SH-SY5Y (cell line): ENCODE data around the gene ARVCF.

ENCODE experiments used
- GATA2 ChIP-seq: IDR thresholded peaks from 2 replicates; pipeline ENCODE4 v1.6.1; 2011; ENCODE audit warnings: mild to moderate bottlenecking, low read depth, low read length
- GATA3 ChIP-seq: IDR thresholded peaks from 2 replicates; pipeline ENCODE4 v1.6.1; 2011; ENCODE audit warnings: low read depth, mild to moderate bottlenecking, low read length, moderate library complexity

Gene ARVCF

GRCh38 chr22:20016734-20017621 is at the start of gene ARVCF:
ARVCF (minus strand) TSS chr22:20016823; CDS start chr22:19990794, 26,029 bp downstream.
- TF ChIP-seq GATA3: no peak
- no peak for TF ChIP-seq GATA2

DNA sequence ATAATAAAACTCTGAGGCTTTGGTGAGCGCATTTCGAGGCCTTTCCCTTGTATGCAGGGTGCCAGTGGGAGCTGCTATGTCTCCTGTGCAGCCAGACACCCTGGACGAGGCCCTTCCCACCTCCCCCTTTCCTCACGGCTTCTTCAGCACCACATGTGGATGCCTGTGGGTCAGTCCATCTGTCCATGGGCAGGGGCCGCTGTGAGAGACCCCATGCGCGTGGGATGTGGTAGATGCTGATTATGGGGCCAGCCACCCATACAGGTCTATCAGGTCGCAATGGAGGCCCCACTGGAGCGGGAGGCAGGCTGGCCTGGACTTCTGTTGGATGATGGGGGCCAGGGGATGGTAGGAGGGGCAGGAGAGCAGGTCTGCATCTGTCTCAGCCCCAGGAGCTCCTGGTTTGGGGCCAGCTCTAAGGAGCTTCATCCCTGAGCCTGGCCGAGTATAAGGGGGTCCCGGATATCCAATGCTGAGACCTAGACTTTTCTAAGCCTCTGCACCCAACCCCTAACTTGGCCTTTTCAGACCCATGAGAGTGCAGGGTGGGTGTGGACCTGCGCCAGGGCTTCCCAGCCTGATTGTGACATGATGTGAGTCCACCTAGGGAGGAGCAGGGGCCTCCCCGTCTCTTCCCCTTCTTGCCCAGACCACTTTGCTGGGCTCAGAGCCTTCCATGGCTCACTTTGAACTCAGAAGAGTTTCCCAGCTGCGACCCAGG is 49.4 kb upstream of the ARVCF start:
- no peak for TF ChIP-seq GATA2
- no peak for TF ChIP-seq GATA3

GRCh38 chr22:20064545-20065262 is 48.1 kb upstream of the ARVCF start:
- TF ChIP-seq GATA3: no peak
- TF ChIP-seq GATA2: no peak

- TF ChIP-seq GATA2: no peak
- no peak for TF ChIP-seq GATA3
These were observed 47.5 kb upstream of the ARVCF start for GRCh38 chr22:20064140-20064480.

DNA sequence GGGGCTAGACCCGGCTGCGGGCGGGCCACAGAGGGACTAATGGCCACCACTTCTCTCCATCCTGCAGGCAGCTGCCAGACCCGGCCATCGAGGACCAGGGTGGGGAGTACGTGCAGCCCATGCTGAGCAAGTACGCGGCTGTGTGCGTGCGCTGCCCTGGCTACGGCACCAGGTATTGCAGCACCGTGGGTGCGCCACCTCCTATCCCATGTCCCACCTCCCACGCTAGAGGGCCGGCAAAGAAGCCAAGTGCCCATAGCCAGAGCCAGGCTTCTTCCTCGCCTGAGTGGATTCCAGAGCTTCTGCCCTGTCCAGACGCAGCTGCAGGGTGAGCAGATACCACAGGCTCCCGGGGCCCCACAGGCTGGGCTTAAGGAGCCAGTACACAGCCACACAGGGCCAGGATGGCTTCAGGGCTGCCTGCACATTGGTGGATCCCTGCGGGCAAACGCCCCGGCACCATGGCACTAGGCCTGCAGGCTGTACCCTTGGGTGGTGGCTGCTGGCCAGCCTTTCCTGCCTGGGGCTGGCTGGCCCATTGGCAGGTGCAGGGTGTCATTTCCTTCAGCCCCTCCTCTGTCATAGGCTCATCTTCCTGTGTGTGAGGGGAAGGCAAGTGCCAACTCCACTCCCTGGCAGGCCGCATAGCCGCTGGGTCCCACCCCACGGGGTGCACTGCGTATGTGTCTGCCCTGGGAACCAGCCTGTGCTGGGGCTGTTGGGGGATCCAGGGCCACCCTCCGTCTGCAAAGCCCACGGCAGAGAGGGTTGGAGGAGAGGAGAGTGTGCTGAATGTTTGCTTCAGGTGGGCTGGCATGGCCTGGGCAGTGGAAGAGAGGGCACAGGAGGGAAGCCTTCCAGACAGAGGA is 46.9 kb upstream of the ARVCF start:
- TF ChIP-seq GATA2 (no peak), GATA3 (no peak)

DNA sequence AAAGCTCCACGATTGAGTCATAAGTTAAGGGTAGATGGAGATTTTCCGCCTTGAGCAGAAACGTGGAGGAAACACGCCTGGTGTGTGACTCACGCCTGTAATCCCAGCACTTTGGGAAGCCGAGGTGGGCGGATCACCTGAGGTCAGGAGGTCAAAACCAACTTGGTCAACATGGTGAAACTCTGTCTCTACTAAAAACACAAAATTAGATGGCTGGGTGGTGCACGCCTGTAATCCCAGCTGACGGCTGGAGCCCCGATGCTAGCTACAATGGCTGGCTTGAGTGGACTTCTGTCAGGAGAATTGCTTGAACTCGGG is 46.1 kb upstream of the ARVCF start:
- TF ChIP-seq GATA3 (no peak), GATA2 (no peak)

DNA sequence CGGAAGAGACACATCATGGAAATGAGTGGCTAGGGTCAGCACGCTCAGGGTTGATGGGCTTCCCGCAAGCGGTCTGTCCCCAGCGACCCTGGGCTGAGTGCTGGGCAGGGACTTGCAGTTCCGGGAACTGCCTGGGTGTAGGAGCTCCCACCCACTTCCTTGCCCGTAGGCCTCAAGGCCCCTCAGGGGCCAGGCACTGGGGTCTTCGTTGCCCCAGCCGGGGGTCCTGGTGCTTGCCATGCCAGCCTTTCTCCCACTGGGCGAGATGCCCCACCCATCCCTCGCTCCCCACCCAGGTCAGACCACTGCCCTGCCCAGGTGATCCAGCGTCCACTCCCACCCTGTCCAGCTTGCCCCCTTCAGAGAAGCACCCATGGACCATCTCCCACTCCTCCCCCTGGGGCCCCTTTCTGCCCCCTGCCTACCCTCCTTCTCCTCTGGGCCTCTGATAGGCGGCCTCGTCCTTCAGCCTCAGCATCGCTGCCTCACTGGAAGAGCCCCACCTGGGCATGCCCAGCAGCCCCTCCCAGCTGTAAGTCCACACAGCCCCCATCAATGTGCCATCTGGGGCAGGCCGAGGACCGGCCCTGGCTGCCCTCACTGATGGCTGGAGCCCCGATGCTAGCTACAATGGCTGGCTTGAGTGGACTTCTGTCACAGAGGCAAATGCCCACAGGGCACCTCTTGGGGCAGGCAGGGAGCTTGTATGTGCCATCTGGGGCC is 45.6 kb upstream of the ARVCF start:
- TF ChIP-seq GATA2 (no peak), GATA3 (no peak)

GRCh38 chr22:20061481-20061861 is 44.8 kb upstream of the ARVCF start:
- no peak for TF ChIP-seq GATA3
- TF ChIP-seq GATA2: no peak

DNA sequence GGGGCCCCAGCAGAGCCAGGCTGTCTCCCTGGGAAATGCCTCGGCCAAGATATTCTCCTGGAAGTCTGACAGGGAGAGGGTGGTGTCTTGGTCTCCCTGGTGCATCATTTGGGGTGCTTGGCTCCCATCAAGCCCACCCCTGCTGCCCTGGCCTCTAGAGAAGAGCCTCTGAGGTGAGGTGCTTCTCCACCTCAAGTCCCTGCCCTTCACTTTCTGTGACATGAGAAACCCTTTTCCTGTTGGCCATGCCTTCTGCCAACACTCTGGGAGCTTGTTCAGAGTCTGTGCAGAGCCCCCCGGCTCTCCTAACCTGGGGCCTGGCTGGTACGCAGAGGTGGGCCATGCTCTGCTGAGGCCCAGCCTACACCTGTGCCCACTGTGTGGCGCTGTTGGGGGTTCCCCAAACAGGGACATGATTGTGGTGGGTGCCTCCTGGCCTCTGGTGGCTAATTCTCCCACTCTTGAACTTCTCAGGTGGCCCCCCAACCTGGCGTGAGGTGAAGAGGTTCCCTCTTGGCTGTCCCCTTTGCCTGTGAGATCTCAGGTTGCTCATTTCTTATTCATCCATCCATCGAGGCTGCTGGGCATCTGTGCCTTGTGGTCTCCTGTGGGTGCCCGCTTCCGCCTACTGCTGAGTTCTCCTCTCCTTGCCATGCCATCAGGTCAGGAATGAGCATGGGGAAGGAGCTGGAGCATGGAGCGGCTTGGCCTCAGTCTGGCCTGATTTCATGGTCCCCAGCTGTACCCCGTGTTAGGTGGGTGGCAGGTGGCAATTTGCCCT is 44.3 kb upstream of the ARVCF start:
- no peak for TF ChIP-seq GATA3
- no peak for TF ChIP-seq GATA2

DNA sequence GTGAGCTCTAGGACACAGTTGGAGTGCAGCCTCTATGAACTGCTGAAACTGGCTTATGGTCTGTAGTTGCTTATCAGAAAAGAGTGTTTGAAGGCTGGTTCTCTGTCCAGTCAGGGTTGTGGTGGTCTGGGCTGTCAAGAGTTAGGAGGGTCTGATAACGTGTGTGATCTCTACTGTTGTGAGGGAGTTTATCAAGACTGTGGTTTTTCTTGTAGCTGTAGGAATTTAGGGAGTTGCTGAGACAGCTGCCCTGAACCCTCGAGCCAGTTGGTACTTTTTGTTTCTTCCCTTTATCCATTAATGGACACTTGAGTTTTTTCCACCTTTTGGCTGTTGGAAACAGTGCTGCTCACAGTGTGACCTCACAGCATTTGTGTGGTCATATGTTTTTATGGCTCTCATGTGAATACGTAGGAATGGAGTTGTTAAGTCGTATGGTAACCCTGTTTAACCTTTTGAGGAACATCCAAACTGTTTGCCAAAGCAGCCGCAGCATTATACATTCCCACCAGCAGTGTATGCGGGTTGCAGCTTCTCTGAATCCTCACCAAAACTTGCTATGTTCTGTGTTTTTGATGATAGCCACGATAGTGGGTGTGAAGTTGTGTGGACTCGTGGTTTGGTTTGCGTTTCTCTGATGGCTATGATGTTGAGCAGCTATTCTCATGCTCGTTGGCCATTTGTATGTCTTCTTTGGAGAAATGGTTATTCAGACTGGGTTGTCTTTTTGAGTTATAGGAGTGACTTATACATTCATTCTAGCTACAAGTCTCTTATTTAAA is 42.6 kb upstream of the ARVCF start:
- no peak for TF ChIP-seq GATA2
- no peak for TF ChIP-seq GATA3

- TF ChIP-seq GATA3: no peak
- TF ChIP-seq GATA2: no peak
These were observed 41.1 kb upstream of the ARVCF start for GRCh38 chr22:20057596-20058268.
